NCI-H2171 treated with DMSO at 0.1 percent for 48 hours (cell line): Measurements from ENCODE around the gene OLA1.

Source experiments
- DNase-seq: peaks from one replicate; lab custom pipeline; 2025; lab: John Stamatoyannopoulos, UW

Gene OLA1

GRCh38 chr2:174033163-174033550, 215.2 kb downstream of the OLA1 start:
- no peak for DNase-seq

GRCh38 chr2:174031226-174031625, 217.1 kb downstream of the OLA1 start:
- no peak for DNase-seq

GRCh38 chr2:174028935-174029334, 219.4 kb downstream of the OLA1 start:
- no peak for DNase-seq

- peak; percentile 79 for DNase-seq
Measured at GRCh38 chr2:174027956-174028355, 220.4 kb downstream of the OLA1 start.

GRCh38 chr2:174026122-174026845, 222.0 kb downstream of the OLA1 start:
- no peak for DNase-seq

GRCh38 chr2:174025271-174026121, 222.8 kb downstream of the OLA1 start:
- DNase-seq, result peak; percentile 32

GRCh38 chr2:174024524-174025270, 223.6 kb downstream of the OLA1 start:
- peak; percentile 35 for DNase-seq

GRCh38 chr2:174023591-174024523, 224.5 kb downstream of the OLA1 start:
- DNase-seq, result peak; percentile 82
